HepG2 (cell line): ENCODE data around the gene TRPC4AP. TPM values are rescaled to one million over a fixed set of nuclear protein-coding genes. Genes with fewer than 3 reads are reported as not detected.
"Not testable (repeated sequence)": the region's sequence is repeated elsewhere in the genome, so short reads cannot be mapped to it uniquely, and the experiment has no call there.

Experiments used
- ATAC-seq: fragments of 200-7000 bp; cut with Tn5 transposase; 3 replicates; pipeline ENCODE4 v1.9.1; 2020; ENCODE audit warnings: mild to moderate bottlenecking, moderate library complexity
- BruUV-seq: library from RNA; stranded (reverse); fragments of 400-500 nt; replicated peaks from 2 replicates; lab custom pipeline; 2021; lab: Mats Ljungman, UMichigan
- CTCF ChIA-PET: fragments of 300-600 bp; formaldehyde crosslinking; extraction: SDS; loops from one replicate; lab custom pipeline; 2021; ENCODE audit warnings: low total read pairs, inconsistent platforms, low intra/inter-chr PET ratio; lab: Yijun Ruan, JAX
- POLR2A ChIA-PET: fragments of 350-600 bp; sonication (Branson Sonifier 250); formaldehyde crosslinking; loops from one replicate; lab custom pipeline; 2020; ENCODE audit warnings: antibody characterized with exemption, inconsistent platforms; lab: Yijun Ruan, JAX
- DNase-seq: peaks from one replicate; pipeline ENCODE4 v3.0.0-alpha.2; 2015; ENCODE audit warnings: low spot score
- FAIRE-seq: peaks from 3 replicates; lab custom pipeline; 2011; peaks lifted over from hg19 to GRCh38; lab: Jason Lieb, UNC
- H2AFZ ChIP-seq: one replicate; pipeline ENCODE4 v1.6.1; 2011; ENCODE audit warnings: low read length, inconsistent platforms
- H3K27ac ChIP-seq: fragments of 300-600 bp; 3 replicates; pipeline ENCODE4 v1.8.0; 2011; ENCODE audit warnings: mixed run types, mild to moderate bottlenecking, mixed read lengths, low read length, inconsistent platforms; ENCODE audit not compliant: insufficient read depth; ENCODE audit errors: extremely low read length
- H3K27me3 ChIP-seq, 2 experiments: fragments of 200-600 bp in 1 of 2; 2 replicates in 1 of 2; 3 replicates in 1 of 2; pipeline versions ENCODE4 v1.6.0 to v1.8.0; 2011; ENCODE audit warnings: low read length in 2 of 2, mild to moderate bottlenecking in 2 of 2, moderate library complexity in 2 of 2, inconsistent platforms in 1 of 2; ENCODE audit not compliant: insufficient read depth in 2 of 2, control insufficient read depth in 1 of 2
- H3K36me3 ChIP-seq, 2 experiments: fragments of 200-600 bp in 1 of 2; replicated peaks in 1 of 2; 2 replicates in 1 of 2; 3 replicates in 1 of 2; pipeline versions ENCODE4 v1.5.1 to v1.8.0; 2011; ENCODE audit warnings: low read length in 2 of 2, inconsistent platforms in 1 of 2; ENCODE audit not compliant: insufficient read depth in 2 of 2, control insufficient read depth in 1 of 2
- H3K4me1 ChIP-seq: 2 replicates; pipeline ENCODE4 v1.5.1; 2012; ENCODE audit warnings: low read length, inconsistent platforms; ENCODE audit not compliant: insufficient read depth
- H3K4me2 ChIP-seq: 2 replicates; pipeline ENCODE4 v1.6.0; 2011; ENCODE audit warnings: low read depth, low read length, inconsistent platforms
- H3K4me3 ChIP-seq, 3 experiments: fragments of 200-600 bp in 1 of 3; sonication (generic), shearing (Covaris generic) in 1 of 3; replicated peaks in 1 of 3; 2 replicates each; pipeline ENCODE4 v1.5.1; 2011 to 2016; ENCODE audit warnings: low read length in 3 of 3, inconsistent platforms in 2 of 3, low read depth in 2 of 3, mild to moderate bottlenecking in 2 of 3, control low read depth in 1 of 3, mixed read lengths in 1 of 3; ENCODE audit not compliant: insufficient read depth in 1 of 3
- H3K79me2 ChIP-seq: one replicate; pipeline ENCODE4 v1.6.1; 2011; ENCODE audit warnings: low read length, inconsistent platforms; ENCODE audit not compliant: insufficient read depth
- H3K9ac ChIP-seq: 2 replicates; pipeline ENCODE4 v1.6.0; 2011; ENCODE audit warnings: mild to moderate bottlenecking, low read depth, low read length, inconsistent platforms; ENCODE audit not compliant: insufficient read depth
- H3K9me3 ChIP-seq: 2 replicates; pipeline ENCODE4 v1.5.1; 2012; ENCODE audit warnings: mild to moderate bottlenecking, low read length
- H4K20me1 ChIP-seq: 2 replicates; pipeline ENCODE4 v1.6.0; 2011; ENCODE audit warnings: inconsistent platforms, mild to moderate bottlenecking, low read length, moderate library complexity; ENCODE audit not compliant: insufficient read depth
- ISL2 ChIP-seq: sonication (generic); formaldehyde crosslinking; IDR thresholded peaks from 2 replicates; pipeline ENCODE4 v1.5.0; 2020; ENCODE audit warnings: missing genetic modification reagents
- SCMH1 ChIP-seq: sonication (generic); formaldehyde crosslinking; IDR thresholded peaks from 2 replicates; pipeline ENCODE4 v1.9.0; 2021; ENCODE audit warnings: missing genetic modification reagents, mild to moderate bottlenecking, borderline replicate concordance
- ZBED4 ChIP-seq: sonication (generic); formaldehyde crosslinking; IDR thresholded peaks from 2 replicates; pipeline ENCODE4 v1.4.0; 2020; ENCODE audit warnings: missing genetic modification reagents, borderline replicate concordance
- ZNF142 ChIP-seq: sonication (generic); formaldehyde crosslinking; IDR thresholded peaks from 2 replicates; pipeline ENCODE4 v1.4.0; 2020; ENCODE audit warnings: missing genetic modification reagents
- ZNF143 ChIP-seq: sonication (generic); formaldehyde crosslinking; IDR thresholded peaks from 2 replicates; pipeline ENCODE4 v1.4.0; 2020; ENCODE audit warnings: missing genetic modification reagents
- ZNF576 ChIP-seq: sonication (generic); formaldehyde crosslinking; IDR thresholded peaks from 2 replicates; pipeline ENCODE4 v1.4.0; 2020; ENCODE audit warnings: mild to moderate bottlenecking, missing genetic modification reagents
- WGBS: methylation state at CpG from one replicate; pipeline ENCODE4 v1.1.6; 2017; ENCODE audit warnings: low lambda C conversion rate; 5-methylcytosine and 5-hydroxymethylcytosine counted together
- in situ Hi-C: cut with HindIII; loops from 2 replicates; pipeline ENCODE4 v1.10.0; 2017; ENCODE audit warnings: low pct_unique_long_range_greater_than_20kb; ENCODE audit not compliant: extremely low pct_ligation_motif_present
- intact Hi-C: fragments of 100-400 bp; cut with micrococcal nuclease; formaldehyde crosslinking; loops from one replicate; pipeline ENCODE4 v1.10.0; 2022; ENCODE audit not compliant: unreplicated experiment
- polyA plus RNA-seq, 8 experiments: library from polyadenylated mRNA; depleted of rRNA in 3 of 8; stranded (reverse) in 7 of 8; unstranded in 1 of 8; fragments of >200 nt; fragmentation: Illumina TruSeq in 4 of 8; extraction: Trizol in 4 of 8; gene quantifications; 2 replicates each; pipeline versions ENCODE4 v1.2.1 to v1.2.3, GENCODE V29; 2011 to 2016; ENCODE audit warnings: low read depth in 4 of 8, missing spikeins in 1 of 8, mixed read lengths in 1 of 8; ENCODE audit not compliant: insufficient read depth in 1 of 8
- total RNA-seq, 5 experiments: library from RNA; depleted of rRNA; stranded (reverse); fragments of >200 nt; fragmentation: Illumina TruSeq; extraction: Trizol; gene quantifications; 2 replicates each; pipeline ENCODE4 v1.2.3, GENCODE V29; 2016; ENCODE audit warnings: low read depth in 1 of 5

Gene TRPC4AP
- total and polyA plus RNA-seq, 2 of the 13 experiments (the other 11 are each of a cell fraction or from before 2014, with no cell fraction given) = 136 to 137 TPM

- H2AFZ ChIP-seq, in situ Hi-C loops, BruUV-seq, H3K9ac ChIP-seq, H3K27ac ChIP-seq, H3K9me3 ChIP-seq, H3K4me1 ChIP-seq, POLR2A ChIA-PET, H3K27me3 ChIP-seq, H3K4me2 ChIP-seq, CTCF ChIA-PET, ATAC-seq, H3K4me3 ChIP-seq, intact Hi-C loops, FAIRE-seq, DNase-seq: not testable (repeated sequence)
- peaks cover 20 to 42% of the 10 kb centered on the region in 2 experiments for H3K36me3 ChIP-seq
- WGBS = 96% methylated on average over 5 of the region's 5 CpGs
- H4K20me1 ChIP-seq = peaks cover 68% of the 10 kb centered on the region
- peaks cover 70% of the 10 kb centered on the region for H3K79me2 ChIP-seq
Observed at GRCh38 chr20:35080348-35080642, 12.3 kb downstream of the TRPC4AP start.

- no TSS peak for BruUV-seq
- 85% methylated on average over 8 of the region's 8 CpGs for WGBS
- Histone ChIP-seq H3K79me2 (peaks cover 64% of the 10 kb centered on the region), H3K4me1 (no peaks in the 10 kb centered on the region), H2AFZ (no peak overlapping the region), H3K27me3 (no peaks in the 10 kb centered on the region), H3K9ac (no peak overlapping the region), H3K4me2 (no peak overlapping the region), H3K27ac (no peak overlapping the region), H3K36me3 (peaks cover 19 to 37% of the 10 kb centered on the region in 2 experiments), H4K20me1 (peaks cover 62% of the 10 kb centered on the region), H3K9me3 (no peaks in the 10 kb centered on the region), H3K4me3 (no peak overlapping the region)
- FAIRE-seq (no peak), ATAC-seq (no peak), DNase-seq (no peak)
- in situ Hi-C loops (no loop called here), intact Hi-C loops (no loop called here)
- ChIA-PET CTCF (no interaction called here), POLR2A (no interaction called here)
- TF ChIP-seq ZBED4 (CRISPR knock-in tag) = no peak
- no peak for TF ChIP-seq SCMH1 (CRISPR knock-in tag)
- no peak for TF ChIP-seq ZNF142
- no peak for TF ChIP-seq ZNF143 (CRISPR knock-in tag)
- TF ChIP-seq ISL2 (CRISPR knock-in tag) = no peak
- no peak for TF ChIP-seq ZNF576 (CRISPR knock-in tag)
Observed at GRCh38 chr20:35079472-35080347, 12.9 kb downstream of the TRPC4AP start.
